Measurements from ENCODE around the gene KPNA5.

DNA sequence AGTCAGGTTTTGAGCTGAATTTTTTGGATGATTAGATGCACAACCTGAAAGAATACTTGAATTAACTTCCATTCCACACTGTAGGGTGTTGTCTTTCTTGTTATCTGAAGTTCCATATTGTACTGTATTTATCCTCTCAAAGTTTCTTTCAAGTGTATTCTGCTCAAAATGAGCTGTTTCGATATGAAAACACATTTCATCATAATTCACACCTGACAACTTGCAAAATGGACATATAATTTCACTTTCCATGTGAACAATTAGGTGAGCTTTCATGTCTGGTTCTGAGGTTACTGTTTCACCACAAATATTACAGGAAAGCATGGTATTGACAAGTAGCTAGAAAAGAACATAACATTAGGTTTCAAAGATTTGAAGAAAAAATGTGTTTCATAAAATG is 14.1 kb upstream of the KPNA5 start:
- TF ChIP-seq, protein P1, sequence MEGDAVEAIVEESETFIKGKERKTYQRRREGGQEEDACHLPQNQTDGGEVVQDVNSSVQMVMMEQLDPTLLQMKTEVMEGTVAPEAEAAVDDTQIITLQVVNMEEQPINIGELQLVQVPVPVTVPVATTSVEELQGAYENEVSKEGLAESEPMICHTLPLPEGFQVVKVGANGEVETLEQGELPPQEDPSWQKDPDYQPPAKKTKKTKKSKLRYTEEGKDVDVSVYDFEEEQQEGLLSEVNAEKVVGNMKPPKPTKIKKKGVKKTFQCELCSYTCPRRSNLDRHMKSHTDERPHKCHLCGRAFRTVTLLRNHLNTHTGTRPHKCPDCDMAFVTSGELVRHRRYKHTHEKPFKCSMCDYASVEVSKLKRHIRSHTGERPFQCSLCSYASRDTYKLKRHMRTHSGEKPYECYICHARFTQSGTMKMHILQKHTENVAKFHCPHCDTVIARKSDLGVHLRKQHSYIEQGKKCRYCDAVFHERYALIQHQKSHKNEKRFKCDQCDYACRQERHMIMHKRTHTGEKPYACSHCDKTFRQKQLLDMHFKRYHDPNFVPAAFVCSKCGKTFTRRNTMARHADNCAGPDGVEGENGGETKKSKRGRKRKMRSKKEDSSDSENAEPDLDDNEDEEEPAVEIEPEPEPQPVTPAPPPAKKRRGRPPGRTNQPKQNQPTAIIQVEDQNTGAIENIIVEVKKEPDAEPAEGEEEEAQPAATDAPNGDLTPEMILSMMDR (IDR thresholded peaks at IDR 0.05), result no peak
- TF ChIP-seq POLR2A (IDR thresholded peaks at IDR 0.05), result no peak
- no peak for TF ChIP-seq POLR2AphosphoS5 (IDR thresholded peaks at IDR 0.05)
